GM12878 (cell line): ENCODE measurements around the gene ZNF576. TPM values are rescaled to one million over a fixed set of nuclear protein-coding genes. Genes with fewer than 3 reads are reported as not detected.
A peak's percentile ranks its signal among the peaks of the same experiment; 100 is the strongest.

Experiments
- BMI1 ChIP-seq: fragments of 450-650 bp; IDR thresholded peaks from 2 replicates; pipeline ENCODE4 v1.6.1; 2016; ENCODE audit warnings: mild to moderate bottlenecking, moderate library complexity, borderline replicate concordance
- CHD4 ChIP-seq: fragments of 200-600 bp; sonication (generic); IDR thresholded peaks from 2 replicates; pipeline ENCODE4 v1.6.1; 2016; ENCODE audit warnings: mild to moderate bottlenecking
- FOS ChIP-seq: IDR thresholded peaks from 3 replicates; pipeline ENCODE4 v1.6.1; 2011; ENCODE audit warnings: borderline replicate concordance; ENCODE audit not compliant: insufficient read length; ENCODE audit errors: extremely low read depth
- HCFC1 ChIP-seq: fragments of 150-350 bp; IDR thresholded peaks from 2 replicates; pipeline ENCODE4 v1.6.1; 2014; ENCODE audit warnings: low read length
- JUNB ChIP-seq: IDR thresholded peaks from 2 replicates; pipeline ENCODE4 v1.6.1; 2016; ENCODE audit warnings: antibody characterized with exemption, mild to moderate bottlenecking
- KLF5 ChIP-seq: fragments of 450-650 bp; IDR thresholded peaks from 2 replicates; pipeline ENCODE4 v1.6.1; 2014; ENCODE audit warnings: mild to moderate bottlenecking; ENCODE audit not compliant: partially characterized antibody
- MLLT1 ChIP-seq: fragments of 450-650 bp; IDR thresholded peaks from 2 replicates; pipeline ENCODE4 v1.6.1; 2016; ENCODE audit warnings: mild to moderate bottlenecking
- PML ChIP-seq: IDR thresholded peaks from 2 replicates; pipeline ENCODE4 v1.6.1; 2012; ENCODE audit warnings: low read length, inconsistent platforms
- POLR2AphosphoS2 ChIP-seq: IDR thresholded peaks from 2 replicates; pipeline ENCODE4 v1.6.1; 2011; ENCODE audit warnings: low read depth, mild to moderate bottlenecking, low read length, improper control_type of control experiment, moderate library complexity
- RBBP5 ChIP-seq: fragments of 200-600 bp; sonication (generic); conservative IDR thresholded peaks from 2 replicates; pipeline ENCODE4 v1.6.1; 2016
- SP1 ChIP-seq: IDR thresholded peaks from one replicate; pipeline ENCODE4 v1.6.1; 2011; ENCODE audit warnings: low read depth, low read length
- SREBF1 ChIP-seq: IDR thresholded peaks from 2 replicates; pipeline ENCODE4 v1.6.1; 2012; ENCODE audit warnings: mild to moderate bottlenecking, low read length
- YBX1 ChIP-seq: fragments of 450-650 bp; IDR thresholded peaks from 2 replicates; pipeline ENCODE4 v1.6.1; 2016; ENCODE audit warnings: antibody characterized with exemption
- ZBED1 ChIP-seq: IDR thresholded peaks from 2 replicates; pipeline ENCODE4 v1.6.1; 2016; ENCODE audit warnings: borderline replicate concordance
- ZBTB40 ChIP-seq: fragments of 450-650 bp; IDR thresholded peaks from 2 replicates; pipeline ENCODE4 v1.6.1; 2016; ENCODE audit warnings: mild to moderate bottlenecking, moderate library complexity, borderline replicate concordance
- ZNF24 ChIP-seq: fragments of 450-650 bp; IDR thresholded peaks from 2 replicates; pipeline ENCODE4 v1.6.1; 2017; ENCODE audit warnings: antibody characterized with exemption, mild to moderate bottlenecking
- ZNF274 ChIP-seq: IDR thresholded peaks from one replicate; pipeline ENCODE4 v1.8.0; 2011; ENCODE audit not compliant: insufficient read length, insufficient read depth
- ZNF687 ChIP-seq: fragments of 450-650 bp; IDR thresholded peaks from 2 replicates; pipeline ENCODE4 v1.6.1; 2017; ENCODE audit warnings: mild to moderate bottlenecking, moderate library complexity
- ZZZ3 ChIP-seq: IDR thresholded peaks from 2 replicates; pipeline ENCODE4 v1.6.1; 2011; ENCODE audit warnings: low read depth; ENCODE audit not compliant: control insufficient read depth, insufficient read length
- polyA plus RNA-seq, 11 experiments: library from polyadenylated mRNA; depleted of rRNA in 4 of 11; unstranded in 6 of 11; stranded (reverse) in 5 of 11; fragments of >200 nt; fragmentation: Nextera tagmentation in 4 of 11; fragmentation: Illumina TruSeq in 1 of 11; extraction: Ambion mirVana in 4 of 11; extraction: Trizol in 1 of 11; gene quantifications; 1 replicate in 1 of 11; 2 replicates in 10 of 11; pipeline versions ENCODE4 v1.2.1 to v1.2.3, GENCODE V29; 2011 to 2016; ENCODE audit warnings: inconsistent platforms in 2 of 11, missing spikeins in 2 of 11, low read depth in 1 of 11
- total RNA-seq, 4 experiments: library from RNA; depleted of rRNA in 3 of 4; stranded (reverse); fragments of >200 nt in 3 of 4; fragmentation: Illumina TruSeq in 1 of 4; extraction: Trizol in 1 of 4; gene quantifications; 2 replicates each; pipeline versions ENCODE4 v1.2.1 to v1.2.3, GENCODE V29; 2013 to 2021

The ZNF576 gene
- total and polyA plus RNA-seq, 10 of the 15 experiments (the other 5 are each of a cell fraction or from before 2014, with no cell fraction given) = 7.4 to 29.8 (median 14.3) TPM

GRCh38 chr19:43595999-43596841 lies at the start of gene ZNF576, which contains the start of gene IRGQ (continued):
- TF ChIP-seq SP1 (no peak), RBBP5 (no peak), SREBF1 (0 out of 2 replicates have a peak, but pooled peaks have one; percentile 17), BMI1 (no peak), ZNF274 (no peak), ZNF24 (no peak), KLF5 (peak; percentile 92), HCFC1 (peak; percentile 85), POLR2AphosphoS2 (no peak), ZBTB40 (peak; percentile 59; the same call in 1 of the 2 replicates), ZBED1 (no peak), MLLT1 (no peak; the same call in 1 of the 2 replicates), FOS (no peak), ZNF687 (peak; percentile 56; the same call in 1 of the 2 replicates), CHD4 (no peak), YBX1 (no peak), ZZZ3 (no peak), PML (peak; percentile 41; the same call in 1 of the 2 replicates), JUNB (no peak)
